ENCODE data around the gene PTPRD.

- TF ChIP-seq CTCF (conservative IDR thresholded peaks at IDR 0.05 in 1 of 2, IDR thresholded peaks at IDR 0.05 in 1 of 2; ENCODE audit: extremely low read depth in 1 of 2, insufficient read depth in 1 of 2, low read depth in 1 of 2, low read length in 2 of 2) = no peak
- TF ChIP-seq EZH2 (IDR thresholded peaks at IDR 0.05; ENCODE audit: borderline replicate concordance, low read length) = no peak
Measured at GRCh38 chr9:8394341-8394740, 2218.5 kb downstream of the PTPRD start.
